ENCODE results near the gene LGI4. TPM values are rescaled to one million over a fixed set of nuclear protein-coding genes. Genes with fewer than 3 reads are reported as not detected.

LGI4 gene
- total RNA-seq, 1 experiment from 2014 or later = 0.32 TPM

- TF ChIP-seq SIN3A (IDR thresholded peaks at IDR 0.05; ENCODE audit: low read depth) (no peak), ELF1 (IDR thresholded peaks at IDR 0.05; ENCODE audit: borderline replicate concordance, low read depth) (no peak), TCF7L2 (IDR thresholded peaks at IDR 0.05; ENCODE audit: borderline replicate concordance, extremely low read depth, insufficient read depth, insufficient read length) (no peak), ZFX (IDR thresholded peaks at IDR 0.05) (no peak), POLR2AphosphoS5 (IDR thresholded peaks at IDR 0.05; ENCODE audit: low read depth, low read length) (no peak), ATF3 (IDR thresholded peaks at IDR 0.05) (no peak), CEBPB (IDR thresholded peaks at IDR 0.05; ENCODE audit: low read depth) (no peak), CTCF (IDR thresholded peaks at IDR 0.05 in 2 of 3, conservative IDR thresholded peaks at IDR 0.05 in 1 of 3; ENCODE audit: borderline replicate concordance in 1 of 3, insufficient read depth in 1 of 3, low read depth in 2 of 3, low read length in 2 of 3) (no peak), EGR1 (IDR thresholded peaks at IDR 0.05; ENCODE audit: low read depth) (no peak), ZBTB33 (IDR thresholded peaks at IDR 0.05; ENCODE audit: extremely low read depth, insufficient replicate concordance, low read length) (no peak), REST (IDR thresholded peaks at IDR 0.05; ENCODE audit: low read depth) (no peak), RAD21 (IDR thresholded peaks at IDR 0.05; ENCODE audit: low read depth) (no peak), JUND (IDR thresholded peaks at IDR 0.05) (no peak)
- CTCF ChIA-PET = no interaction called here
- RAD21 ChIA-PET (ENCODE audit: low non-redundant PET in 1 of 2, low total read pairs in 2 of 2, uncharacterized antibody in 2 of 2, unreplicated experiment in 2 of 2) = no interaction called here
- H3K9me2 ChIP-seq (ENCODE audit: insufficient read depth) = no peaks in the 10 kb centered on the region
- no peaks in the 10 kb centered on the region for H3K36me3 ChIP-seq (ENCODE audit: control insufficient read depth in 1 of 2, insufficient read depth in 2 of 2, low read length in 2 of 2)
- no peak overlapping the region for H2AFZ ChIP-seq (ENCODE audit: low read depth, low read length, poor library complexity, severe bottlenecking)
- H3K27me3 ChIP-seq (ENCODE audit: insufficient read depth, low read length) = no peaks in the 10 kb centered on the region
- DNase-seq (ENCODE audit: low read depth, low spot score) = no peak
- H3K27ac ChIP-seq (ENCODE audit: low read depth, low read length) = no peak overlapping the region
- no peak overlapping the region for H3K9ac ChIP-seq (ENCODE audit: low read length)
- no TSS peak for BruUV-seq (replicated peaks)
- no peak overlapping the region for H3K4me2 ChIP-seq (ENCODE audit: low read length)
- ATAC-seq = no peak
- no peaks in the 10 kb centered on the region for H3K79me2 ChIP-seq (ENCODE audit: insufficient read depth, low read length)
- H3K9me3 ChIP-seq (ENCODE audit: control insufficient read depth in 1 of 2, insufficient read depth in 1 of 2, low read depth in 1 of 2, low read length in 2 of 2) = peaks cover 0 to 4% of the 10 kb centered on the region in 2 experiments; a peak in 1 of 4 replicates
- intact Hi-C loops (cut with micrococcal nuclease) = no loop called here
- POLR2A ChIA-PET = no interaction called here
- no peak overlapping the region for H3K4me3 ChIP-seq (replicated peaks in 1 of 2; ENCODE audit: low read depth in 1 of 2, low read length in 2 of 2)
- H4K20me1 ChIP-seq (ENCODE audit: insufficient read depth) = no peaks in the 10 kb centered on the region
- no peaks in the 10 kb centered on the region for H3K4me1 ChIP-seq (ENCODE audit: control insufficient read depth in 1 of 2, insufficient read depth in 2 of 2, low read length in 2 of 2)
Measured at GRCh38 chr19:35075202-35076025, 59.4 kb downstream of the LGI4 start.
